Naive thymus-derived CD4-positive, alpha-beta T cell (primary cell): ENCODE results near the gene OR6J1. TPM values are rescaled to one million over a fixed set of nuclear protein-coding genes. Genes with fewer than 3 reads are reported as not detected.

Experiments
- ATAC-seq: fragments of 150-1000 bp; cut with Tn5 transposase; 2 replicates; pipeline ENCODE4 v1.10.0; 2021; ENCODE audit warnings: mild to moderate bottlenecking, moderate library complexity
- CTCF ChIA-PET: fragments of 350-600 bp; sonication (Branson Sonifier 250); formaldehyde crosslinking; loops from one replicate; lab custom pipeline; 2021; ENCODE audit warnings: antibody characterized with exemption; lab: Charles Lee
- POLR2A ChIA-PET: fragments of 350-600 bp; sonication (Branson Sonifier 250); formaldehyde crosslinking; loops from one replicate; lab custom pipeline; 2021; ENCODE audit warnings: antibody characterized with exemption, inconsistent platforms; lab: Charles Lee
- DNase-seq, 9 donors: peaks; one replicate each; pipeline versions ENCODE4 v3.0.0 to v3.0.0-alpha.2; 2020 to 2022; ENCODE audit warnings: mixed read lengths in 1 of 9
- H3K27ac ChIP-seq: one replicate; pipeline ENCODE4 v1.7.0; 2013; ENCODE audit warnings: mild to moderate bottlenecking, low read depth, low read length, moderate library complexity
- H3K27me3 ChIP-seq, 2 donors: one replicate each; pipeline ENCODE4 v1.7.0; 2013; ENCODE audit warnings: low read length in 2 of 2, mild to moderate bottlenecking in 2 of 2, moderate library complexity in 2 of 2; ENCODE audit not compliant: control insufficient read depth in 2 of 2, insufficient read depth in 2 of 2
- H3K36me3 ChIP-seq, 3 experiments: 1 replicate in 2 of 3; 2 replicates in 1 of 3; pipeline ENCODE4 v1.7.0; 2013; ENCODE audit warnings: low read length in 3 of 3, mild to moderate bottlenecking in 3 of 3, moderate library complexity in 1 of 3; ENCODE audit not compliant: insufficient read depth in 3 of 3, control insufficient read depth in 2 of 3
- H3K4me1 ChIP-seq, 2 donors: one replicate each; pipeline ENCODE4 v1.7.0; 2013; ENCODE audit warnings: low read length in 2 of 2, mild to moderate bottlenecking in 2 of 2, moderate library complexity in 1 of 2; ENCODE audit not compliant: control insufficient read depth in 2 of 2, insufficient read depth in 2 of 2
- H3K4me3 ChIP-seq: 2 replicates; pipeline ENCODE4 v1.7.0; 2013; ENCODE audit warnings: mild to moderate bottlenecking, low read length
- H3K9me3 ChIP-seq, 3 experiments: 1 replicate in 2 of 3; 2 replicates in 1 of 3; pipeline ENCODE4 v1.7.0; 2013; ENCODE audit warnings: low read length in 3 of 3; ENCODE audit not compliant: control insufficient read depth in 2 of 3
- H3K27ac Mint-ChIP-seq, 9 donors: one replicate each; pipeline ENCODE4 v1.8.0; 2020 to 2022; ENCODE audit warnings: mixed read lengths in 9 of 9, mild to moderate bottlenecking in 8 of 9, moderate library complexity in 5 of 9, inconsistent platforms in 2 of 9
- H3K27me3 Mint-ChIP-seq, 5 donors: one replicate each; pipeline ENCODE4 v1.8.0; 2021 to 2022; ENCODE audit warnings: mixed read lengths in 5 of 5, mild to moderate bottlenecking in 1 of 5
- H3K36me3 Mint-ChIP-seq, 5 donors: one replicate each; pipeline ENCODE4 v1.8.0; 2020 to 2022; ENCODE audit warnings: mixed read lengths in 5 of 5, mild to moderate bottlenecking in 3 of 5, inconsistent platforms in 1 of 5
- H3K4me1 Mint-ChIP-seq, 7 donors: one replicate each; pipeline ENCODE4 v1.8.0; 2020 to 2022; ENCODE audit warnings: mixed read lengths in 7 of 7, mild to moderate bottlenecking in 3 of 7, inconsistent platforms in 1 of 7
- H3K4me3 Mint-ChIP-seq, 10 donors: one replicate each; pipeline ENCODE4 v1.8.0; 2020 to 2022; ENCODE audit warnings: mild to moderate bottlenecking in 10 of 10, mixed read lengths in 10 of 10, moderate library complexity in 6 of 10, inconsistent platforms in 2 of 10
- H3K9me3 Mint-ChIP-seq, 11 donors: one replicate each; pipeline ENCODE4 v1.8.0; 2020 to 2022; ENCODE audit warnings: mixed read lengths in 11 of 11, mild to moderate bottlenecking in 4 of 11, inconsistent platforms in 1 of 11, moderate library complexity in 1 of 11
- intact Hi-C, 2 donors: fragments of 100-400 bp; cut with micrococcal nuclease; formaldehyde crosslinking; loops; one replicate each; pipeline ENCODE4 v1.15.1; 2023
- polyA plus RNA-seq, 2 donors: library from polyadenylated mRNA; unstranded; fragments of 300-500 nt; fragmentation: Illumina TruSeq; gene quantifications; one replicate each; pipeline ENCODE4 v1.2.3, GENCODE V29; 2021
- total RNA-seq, 6 experiments: library from RNA in 5 of 6; stranded (reverse) in 5 of 6; gene quantifications; 1 replicate in 5 of 6; 2 replicates in 1 of 6; pipeline ENCODE4 v1.2.3 and lab custom pipeline; 2021 to 2026

OR6J1 gene
- total and polyA plus RNA-seq, 7 experiments from 2014 or later: not detected

DNA sequence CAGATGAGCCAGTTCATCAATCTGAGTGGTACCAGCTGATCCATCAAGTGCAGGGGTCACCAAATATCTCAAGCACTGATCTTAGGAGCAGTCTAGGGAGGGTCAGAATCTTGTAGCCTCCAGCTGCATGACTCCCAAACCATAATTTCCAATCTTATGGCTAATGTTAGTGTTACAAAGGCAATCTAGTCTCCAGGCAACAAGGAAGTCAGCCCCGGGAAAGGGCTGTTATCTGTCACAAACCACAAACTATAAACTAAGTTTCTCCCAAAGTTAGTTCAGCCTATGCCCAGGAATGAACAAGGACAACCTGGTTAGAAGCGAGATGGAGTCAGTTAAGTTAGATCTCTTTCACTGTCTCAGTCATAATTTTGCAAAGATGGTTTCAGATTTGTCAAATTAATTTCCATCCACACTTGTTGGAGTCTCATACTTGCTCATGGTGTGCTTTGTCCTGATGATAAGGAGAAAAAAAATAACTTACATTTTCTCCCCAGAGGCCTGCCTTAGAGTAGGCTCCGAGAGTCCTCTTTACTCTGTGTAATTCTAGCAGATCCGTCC lies 49.9 kb downstream of the OR6J1 start:
- Histone ChIP-seq H3K36me3 (peaks cover 0 to 5% (median 0%) of the 10 kb centered on the region in 3 experiments), H3K4me3 (no peak overlapping the region), H3K27ac (no peak overlapping the region), H3K4me1 (peaks cover 10 to 13% of the 10 kb centered on the region in 2 donors), H3K9me3 (no peaks in the 10 kb centered on the region), H3K27me3 (no peaks in the 10 kb centered on the region)
- POLR2A ChIA-PET: interaction anchor here (0.6 to 1.6 kb wide), 2 partner anchors 10 to 34 kb away, joined by 3 to 4 read pairs; no protein-coding TSS in a partner anchor
- CTCF ChIA-PET: interaction anchor here (1.0 to 1.4 kb wide), 2 partner anchors 9 to 24 kb away, joined by 4 to 6 read pairs; no protein-coding TSS in a partner anchor
- H3K9me3 Mint-ChIP-seq: peaks cover 0 to 1% (median 0%) of the 10 kb centered on the region in 11 donors
- H3K36me3 Mint-ChIP-seq: no peaks in the 10 kb centered on the region
- peaks cover 0 to 18% (median 0%) of the 10 kb centered on the region in 5 donors for H3K27me3 Mint-ChIP-seq
- peak overlapping the region in 1 of 9 donors; percentile 34 for H3K27ac Mint-ChIP-seq
- no peak overlapping the region for H3K4me3 Mint-ChIP-seq
- intact Hi-C loops: no loop called here
- peaks cover 16 to 38% (median 30%) of the 10 kb centered on the region in 7 donors for H3K4me1 Mint-ChIP-seq
- ATAC-seq: no peak
- no peak for DNase-seq

DNA sequence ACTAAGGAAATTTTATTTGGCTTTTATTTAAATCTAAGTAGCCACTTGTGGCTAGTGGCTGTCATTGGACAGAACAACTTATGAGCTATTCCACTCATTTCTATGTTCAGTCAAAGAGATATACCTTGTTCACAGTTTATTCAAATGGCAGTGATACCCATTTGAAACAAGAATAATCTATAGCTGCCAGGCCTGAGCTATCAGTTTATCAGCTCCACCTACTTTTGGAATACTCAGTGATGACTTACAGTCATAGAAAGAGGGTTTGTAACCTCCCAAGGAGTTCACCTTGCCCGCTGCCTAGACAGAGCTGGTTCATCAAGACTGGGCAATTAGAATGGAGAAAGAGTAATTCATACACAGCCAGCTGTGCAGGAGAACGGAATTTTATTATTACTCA lies 50.6 kb downstream of the OR6J1 start:
- Mint-ChIP-seq H3K9me3 (peaks cover 0 to 7% (median 0%) of the 10 kb centered on the region in 11 donors), H3K36me3 (no peaks in the 10 kb centered on the region), H3K27ac (peak overlapping the region in 3 of 9 donors; percentile 14 to 45 (median 19)), H3K27me3 (peaks cover 0 to 22% (median 0%) of the 10 kb centered on the region in 5 donors), H3K4me3 (no peak overlapping the region), H3K4me1 (peaks cover 11 to 32% (median 28%) of the 10 kb centered on the region in 7 donors)
- ChIA-PET CTCF (interaction anchor here (1.0 to 1.4 kb wide), 2 partner anchors 10 to 23 kb away, joined by 4 to 6 read pairs; no protein-coding TSS in a partner anchor), POLR2A (interaction anchor here (0.8 to 1.6 kb wide), 2 partner anchors 9 to 10 kb away, joined by 4 read pairs; no protein-coding TSS in a partner anchor)
- H3K27me3 ChIP-seq: no peaks in the 10 kb centered on the region
- intact Hi-C loops: no loop called here
- H3K9me3 ChIP-seq: no peaks in the 10 kb centered on the region
- H3K4me1 ChIP-seq: peaks cover 5 to 7% of the 10 kb centered on the region in 2 donors
- no peak overlapping the region for H3K27ac ChIP-seq
- DNase-seq (no peak), ATAC-seq (no peak)
- H3K4me3 ChIP-seq: no peak overlapping the region
- peaks cover 0 to 5% (median 0%) of the 10 kb centered on the region in 3 experiments for H3K36me3 ChIP-seq

DNA sequence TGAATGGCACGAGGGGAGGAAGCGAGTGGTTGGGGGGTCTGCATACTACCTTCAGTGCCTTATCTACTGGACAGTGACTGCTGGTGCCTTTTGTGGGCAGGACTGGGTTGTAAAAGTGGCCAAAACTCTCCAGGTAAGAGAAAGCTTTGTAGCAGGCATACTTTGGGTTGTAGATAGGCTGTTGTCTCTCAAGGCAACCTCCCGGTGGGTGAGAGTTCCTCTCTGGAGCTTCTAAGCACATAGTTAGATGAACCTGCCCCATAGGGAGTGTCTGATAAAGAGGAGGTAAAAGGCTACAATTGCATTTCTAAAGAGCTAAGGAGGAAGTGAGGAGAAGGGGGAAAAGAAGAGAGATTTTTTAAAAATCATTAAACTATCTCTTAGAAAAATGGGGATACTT lies 51.0 kb downstream of the OR6J1 start:
- Histone ChIP-seq H3K9me3 (no peaks in the 10 kb centered on the region), H3K27me3 (no peaks in the 10 kb centered on the region), H3K4me1 (peaks cover 7 to 9% of the 10 kb centered on the region in 2 donors), H3K4me3 (no peak overlapping the region), H3K36me3 (peaks cover 0 to 1% (median 0%) of the 10 kb centered on the region in 3 experiments), H3K27ac (no peak overlapping the region)
- Mint-ChIP-seq H3K27ac (peak overlapping the region in 3 of 9 donors; percentile 19 to 46 (median 38)), H3K4me3 (peak overlapping the region in 1 of 10 donors; percentile 64), H3K4me1 (peaks cover 10 to 31% (median 25%) of the 10 kb centered on the region in 7 donors), H3K36me3 (peaks cover 0 to 2% (median 0%) of the 10 kb centered on the region in 5 donors), H3K27me3 (peaks cover 0 to 22% (median 0%) of the 10 kb centered on the region in 5 donors), H3K9me3 (peaks cover 0 to 8% (median 0%) of the 10 kb centered on the region in 11 donors)
- intact Hi-C loops: no loop called here
- DNase-seq (no peak), ATAC-seq (no peak)
- POLR2A ChIA-PET: interaction anchor here (0.8 to 1.6 kb wide), 2 partner anchors 9 to 10 kb away, joined by 4 read pairs; no protein-coding TSS in a partner anchor
- CTCF ChIA-PET: interaction anchor here (1.0 to 1.4 kb wide), 3 partner anchors 10 to 260 kb away, joined by 4 to 6 read pairs (median 4); no protein-coding TSS in a partner anchor

DNA sequence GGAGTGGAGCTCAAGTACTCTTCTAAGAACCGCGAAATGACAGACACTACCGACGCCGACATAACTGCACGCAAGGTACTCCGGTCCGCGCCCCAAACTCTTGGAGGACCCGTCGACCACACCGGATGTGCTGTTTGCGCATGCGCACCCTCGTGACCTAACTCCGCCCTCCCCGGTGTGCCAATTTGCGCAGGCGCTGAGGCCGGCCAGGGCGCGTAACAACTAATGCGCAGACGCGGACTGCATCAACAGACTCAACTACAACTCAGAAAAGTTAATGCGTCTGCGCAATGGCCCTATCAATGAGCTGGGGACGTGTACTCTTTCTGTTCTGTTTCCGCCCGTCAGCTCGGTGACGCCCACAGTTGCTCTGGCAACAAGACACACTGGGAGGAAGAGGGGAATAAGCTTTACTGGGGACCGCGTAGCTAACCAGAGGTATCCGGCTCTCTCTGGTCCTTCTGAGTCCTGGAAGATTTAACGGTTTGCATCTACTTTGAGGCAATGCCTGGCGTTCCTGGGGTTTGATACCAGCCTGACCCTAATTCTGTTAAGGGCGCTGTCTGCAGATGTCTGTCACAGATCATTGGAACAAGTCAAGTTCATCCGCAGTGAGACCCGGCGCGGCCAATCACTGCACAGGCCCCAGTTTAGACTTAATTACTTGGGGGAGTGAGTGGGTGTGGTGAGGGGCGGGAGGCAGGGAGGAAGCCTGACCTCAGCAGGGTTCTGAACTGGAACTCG lies 54.9 kb downstream of the OR6J1 start, which contains the start of gene DAD1:
Gene DAD1 (minus strand): TSS at position 129 of the 744 bp plus-strand sequence. CDS start 67 bp downstream, at position 62.
- Histone ChIP-seq H3K27ac (peak within 1 kb of the TSS; percentile 96), H3K4me1 (peaks cover 30 to 38% of the 10 kb centered on the region in 2 donors), H3K27me3 (no peaks in the 10 kb centered on the region), H3K4me3 (peak within 1 kb of the TSS; percentile 81), H3K9me3 (no peaks in the 10 kb centered on the region), H3K36me3 (no peaks in the 10 kb centered on the region)
- H3K27me3 Mint-ChIP-seq: peaks cover 0 to 17% (median 0%) of the 10 kb centered on the region in 5 donors
- peaks cover 0 to 8% (median 0%) of the 10 kb centered on the region in 11 donors for H3K9me3 Mint-ChIP-seq
- CTCF ChIA-PET: interaction anchor here (0.6 to 4.7 kb wide), 15 partner anchors 10 to 740 kb away, joined by 3 to 52 read pairs (median 4); partner anchors contain the start of gene OXA1L
- intact Hi-C loops: loop anchor here (1.0 to 10.0 kb wide), 23 partner anchors 9 to 1504 kb away; partner anchors contain the start of genes LRP10 (in 2 of the 2), MRPL52 (in 2 of the 2), OXA1L (in 2 of the 2) and PPP1R3E (in 2 of the 2)
- POLR2A ChIA-PET: interaction anchor here (0.6 to 6.6 kb wide), 21 partner anchors 8 to 728 kb away, joined by 3 to 82 read pairs (median 6); partner anchors contain the start of genes ABHD4, MRPL52, OXA1L and RBM23
- DNase-seq: peak; percentile 100
- H3K36me3 Mint-ChIP-seq: peaks cover 0 to 19% (median 12%) of the 10 kb centered on the region in 5 donors
- H3K4me1 Mint-ChIP-seq: peaks cover 34 to 62% (median 53%) of the 10 kb centered on the region in 7 donors
- H3K27ac Mint-ChIP-seq: peak within 1 kb of the TSS; percentile 90 to 100 (median 99)
- peak within 1 kb of the TSS; percentile 83 to 99 (median 96) for H3K4me3 Mint-ChIP-seq
- ATAC-seq: peak; percentile 94

DNA sequence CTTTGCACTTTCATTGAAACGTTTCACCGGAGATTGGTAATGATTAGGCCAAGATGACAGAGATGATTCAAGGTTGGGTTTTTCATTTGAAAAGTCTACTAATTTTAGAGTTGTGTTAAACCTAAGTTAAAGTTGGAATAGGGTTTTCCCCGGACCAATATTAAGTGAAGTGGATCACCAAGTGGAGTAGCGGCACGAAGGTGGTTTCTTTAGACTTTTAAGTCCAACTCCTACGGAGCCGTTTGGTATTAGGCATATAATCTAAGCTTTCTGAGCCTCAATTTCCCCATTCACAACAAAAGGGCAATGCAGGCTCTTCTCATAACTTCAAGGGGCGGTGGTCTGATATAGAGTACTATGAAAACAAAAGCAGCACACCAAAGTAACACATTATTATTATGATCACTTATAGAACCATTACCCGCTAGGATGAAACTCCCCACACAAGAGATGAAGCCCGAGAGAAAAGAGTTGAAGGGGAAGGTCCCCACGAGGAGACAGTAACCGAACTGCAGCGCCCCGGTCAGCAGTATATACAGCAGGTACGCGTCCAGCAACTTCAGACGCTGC lies 55.5 kb downstream of the OR6J1 start:
- H3K36me3 ChIP-seq: no peaks in the 10 kb centered on the region
- intact Hi-C loops: loop anchor here (1.0 to 10.0 kb wide), 25 partner anchors 8 to 1504 kb away; partner anchors contain the start of genes LRP10 (in 2 of the 2), MRPL52 (in 2 of the 2), OXA1L (in 2 of the 2) and PPP1R3E (in 2 of the 2)
- peaks cover 0 to 11% (median 0%) of the 10 kb centered on the region in 5 donors for H3K27me3 Mint-ChIP-seq
- H3K9me3 Mint-ChIP-seq: peaks cover 0 to 8% (median 0%) of the 10 kb centered on the region in 11 donors
- peak overlapping the region; percentile 96 for H3K27ac ChIP-seq
- ChIA-PET POLR2A (interaction anchor here (0.6 to 6.6 kb wide), 21 partner anchors 7 to 889 kb away, joined by 3 to 82 read pairs (median 6); partner anchors contain the start of genes ABHD4, MRPL52, OXA1L and RBM23), CTCF (interaction anchor here (0.6 to 4.7 kb wide), 14 partner anchors 10 to 739 kb away, joined by 3 to 52 read pairs (median 4); partner anchors contain the start of gene OXA1L)
- H3K27me3 ChIP-seq: no peaks in the 10 kb centered on the region
- H3K4me1 Mint-ChIP-seq: peaks cover 41 to 68% (median 58%) of the 10 kb centered on the region in 7 donors
- ATAC-seq (no peak), DNase-seq (peak in 2 of 9 donors; percentile 14 to 37)
- H3K9me3 ChIP-seq: no peaks in the 10 kb centered on the region
- peaks cover 37 to 45% of the 10 kb centered on the region in 2 donors for H3K4me1 ChIP-seq
- peak overlapping the region; percentile 90 to 100 (median 99) for H3K27ac Mint-ChIP-seq
- peak overlapping the region; percentile 81 for H3K4me3 ChIP-seq
- H3K36me3 Mint-ChIP-seq: peaks cover 0 to 21% (median 12%) of the 10 kb centered on the region in 5 donors
- H3K4me3 Mint-ChIP-seq: peak overlapping the region; percentile 83 to 99 (median 96)
